Stomach (tissue), 9 donors: ENCODE measurements around the gene GRAMD4. TPM values are rescaled to one million over a fixed set of nuclear protein-coding genes. Genes with fewer than 3 reads are reported as not detected.

ENCODE experiments used
- DNase-seq, 2 donors: peaks; one replicate each; pipeline versions ENCODE4 v3.0.0 to v3.0.0-alpha.2; 2013 to 2019
- H3K27ac ChIP-seq, 5 donors: fragments of 200-600 bp in 4 of 5; sonication (generic) in 4 of 5; one replicate each; pipeline ENCODE4 v1.5.1; 2013 to 2019; ENCODE audit warnings: mild to moderate bottlenecking in 1 of 5, moderate library complexity in 1 of 5
- H3K27me3 ChIP-seq, 3 donors: fragments of 200-600 bp; sonication (generic); one replicate each; pipeline ENCODE4 v1.5.1; 2017 to 2019; ENCODE audit warnings: mixed run types in 1 of 3
- H3K36me3 ChIP-seq, 4 donors: fragments of 200-600 bp; sonication (generic); 1 replicate in 3 of 4; 2 replicates in 1 of 4; pipeline ENCODE4 v1.5.1; 2016 to 2019
- H3K4me1 ChIP-seq, 4 donors: fragments of 200-600 bp; sonication (generic); one replicate each; pipeline ENCODE4 v1.5.1; 2016 to 2019
- H3K4me3 ChIP-seq, 4 donors: fragments of 200-600 bp; sonication (generic) in 3 of 4; one replicate each; pipeline ENCODE4 v1.5.1; 2016 to 2019; ENCODE audit warnings: mild to moderate bottlenecking in 1 of 4
- H3K9me3 ChIP-seq, 4 donors: fragments of 200-600 bp; sonication (generic); one replicate each; pipeline ENCODE4 v1.5.1; 2016 to 2019
- EP300 ChIP-seq: sonication (generic); formaldehyde crosslinking; IDR thresholded peaks from one replicate; pipeline ENCODE4 v1.6.1; 2017; ENCODE audit warnings: antibody characterized with exemption
- POLR2A ChIP-seq, 4 donors: fragments of 450-650 bp; IDR thresholded peaks; one replicate each; pipeline ENCODE4 v1.6.1; 2016; ENCODE audit warnings: antibody characterized with exemption in 4 of 4, control low read depth in 2 of 4, mild to moderate bottlenecking in 1 of 4, moderate library complexity in 1 of 4
- POLR2AphosphoS5 ChIP-seq, 3 donors: sonication (generic); formaldehyde crosslinking; IDR thresholded peaks; one replicate each; pipeline ENCODE4 v1.6.1; 2016; ENCODE audit warnings: antibody characterized with exemption in 3 of 3
- WGBS, 5 donors: extraction: QIAGEN DNeasy Blood & Tissue Kit in 3 of 5; methylation state at CpG; one replicate each; pipeline versions ENCODE4 v1.1.5 to v1.1.7; 2013 to 2018; 5-methylcytosine and 5-hydroxymethylcytosine counted together
- intact Hi-C: fragments of 100-400 bp; cut with DNase I; formaldehyde crosslinking; loops from one replicate; pipeline ENCODE4 v1.15.1; 2023; ENCODE audit warnings: low total_unique reads
- polyA plus RNA-seq, 3 donors: library from polyadenylated mRNA; stranded (reverse); fragments of 200-250 nt; gene quantifications; one replicate each; pipeline ENCODE4 v1.2.3, GENCODE V29; 2013
- total RNA-seq, 5 donors: library from RNA; depleted of rRNA; stranded (reverse); fragments of >200 nt; gene quantifications; one replicate each; pipeline versions ENCODE4 v1.1.0 to v1.2.3, GENCODE V29; 2014 to 2016
- TF ChIP-seq, protein P1 (sequence below), 7 experiments: fragments of 450-650 bp in 4 of 7; fragments of 200-600 bp in 3 of 7; sonication (generic) in 3 of 7; IDR thresholded peaks; one replicate each; pipeline ENCODE4 v1.5.1; 2016 to 2019; ENCODE audit warnings: antibody characterized with exemption in 7 of 7, control low read depth in 2 of 7, mild to moderate bottlenecking in 1 of 7
- donor health status: healthy with polysubstance abuse.
- donor health status: Bipolar disorder and iron deficiency.
- donor health status: healthy.

The GRAMD4 gene
- total and polyA plus RNA-seq, 8 donors = 7.4 to 452 (median 21.0) TPM

DNA sequence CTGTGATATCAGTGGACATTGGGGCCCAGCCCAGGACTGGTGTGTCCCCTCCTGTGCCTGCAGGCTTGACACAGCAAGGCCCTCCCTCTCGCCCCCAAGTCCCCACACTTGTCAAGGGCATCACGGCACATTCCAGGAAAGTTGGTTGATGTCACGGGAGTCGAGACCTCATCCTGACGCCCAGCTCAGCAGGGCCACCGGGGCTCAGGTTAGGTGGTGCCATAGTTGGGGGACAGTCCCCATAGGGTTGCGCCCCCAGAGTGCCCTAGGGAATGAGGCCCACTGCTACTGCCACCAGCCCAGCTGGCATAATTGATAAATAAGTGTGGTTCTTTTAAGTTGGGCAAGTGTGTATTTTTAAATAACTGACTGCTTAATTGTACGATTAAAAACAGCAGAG lies 28.3 kb upstream of the GRAMD4 start:
- TF ChIP-seq EP300 (no peak), POLR2A (IDR thresholded peaks at IDR 0.05) (no peak), POLR2AphosphoS5 (IDR thresholded peaks at IDR 0.05) (no peak)
- TF ChIP-seq, protein P1, sequence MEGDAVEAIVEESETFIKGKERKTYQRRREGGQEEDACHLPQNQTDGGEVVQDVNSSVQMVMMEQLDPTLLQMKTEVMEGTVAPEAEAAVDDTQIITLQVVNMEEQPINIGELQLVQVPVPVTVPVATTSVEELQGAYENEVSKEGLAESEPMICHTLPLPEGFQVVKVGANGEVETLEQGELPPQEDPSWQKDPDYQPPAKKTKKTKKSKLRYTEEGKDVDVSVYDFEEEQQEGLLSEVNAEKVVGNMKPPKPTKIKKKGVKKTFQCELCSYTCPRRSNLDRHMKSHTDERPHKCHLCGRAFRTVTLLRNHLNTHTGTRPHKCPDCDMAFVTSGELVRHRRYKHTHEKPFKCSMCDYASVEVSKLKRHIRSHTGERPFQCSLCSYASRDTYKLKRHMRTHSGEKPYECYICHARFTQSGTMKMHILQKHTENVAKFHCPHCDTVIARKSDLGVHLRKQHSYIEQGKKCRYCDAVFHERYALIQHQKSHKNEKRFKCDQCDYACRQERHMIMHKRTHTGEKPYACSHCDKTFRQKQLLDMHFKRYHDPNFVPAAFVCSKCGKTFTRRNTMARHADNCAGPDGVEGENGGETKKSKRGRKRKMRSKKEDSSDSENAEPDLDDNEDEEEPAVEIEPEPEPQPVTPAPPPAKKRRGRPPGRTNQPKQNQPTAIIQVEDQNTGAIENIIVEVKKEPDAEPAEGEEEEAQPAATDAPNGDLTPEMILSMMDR (IDR thresholded peaks at IDR 0.05) = no peak
- intact Hi-C loops = no loop called here
- H3K9me3 ChIP-seq = no peaks in the 10 kb centered on the region
- WGBS, 5 donors = 73 to 87% (median 79%) methylated on average over 5 to 8 of the region's 8 CpGs
- H3K4me1 ChIP-seq = peaks cover 59 to 98% (median 82%) of the 10 kb centered on the region in 4 donors
- H3K4me3 ChIP-seq = no peak overlapping the region
- DNase-seq = no peak
- H3K27me3 ChIP-seq = no peaks in the 10 kb centered on the region
- no peaks in the 10 kb centered on the region for H3K36me3 ChIP-seq
- H3K27ac ChIP-seq = peak overlapping the region; percentile 0 to 78 (median 67)

DNA sequence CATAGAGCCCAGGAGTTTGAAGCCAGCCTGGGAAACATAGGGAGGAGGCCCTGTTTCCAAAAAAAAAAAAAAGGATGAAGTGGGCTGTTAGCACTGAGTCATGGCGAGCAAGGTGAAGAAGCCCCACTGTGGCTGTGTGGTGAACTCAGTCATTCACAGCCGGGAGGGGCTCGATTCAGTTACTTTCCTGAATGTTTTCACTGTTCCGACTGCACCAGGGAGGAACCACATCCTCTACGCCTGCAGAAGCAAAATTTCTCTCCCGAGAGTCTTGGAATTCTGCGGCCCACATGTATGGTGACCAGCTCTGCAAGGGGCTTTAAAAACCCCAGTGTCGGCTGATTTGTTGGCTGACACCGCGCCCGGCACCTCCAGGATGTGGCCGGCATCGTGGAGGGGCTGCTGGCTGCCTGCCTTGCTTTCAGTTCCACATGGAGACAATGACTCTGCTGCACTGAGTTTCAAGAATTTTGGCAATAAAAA lies 27.8 kb upstream of the GRAMD4 start:
- H3K27ac ChIP-seq = peak overlapping the region; percentile 46 to 78 (median 67)
- intact Hi-C loops = no loop called here
- H3K4me1 ChIP-seq = peaks cover 55 to 98% (median 80%) of the 10 kb centered on the region in 4 donors
- 12 to 30% (median 18%) methylated on average over 13 of the region's 13 CpGs for WGBS, 5 donors
- no peaks in the 10 kb centered on the region for H3K9me3 ChIP-seq
- DNase-seq = no peak
- TF ChIP-seq POLR2A (IDR thresholded peaks at IDR 0.05) = no peak
- TF ChIP-seq, protein P1 (IDR thresholded peaks at IDR 0.05) = no peak
- TF ChIP-seq POLR2AphosphoS5 (IDR thresholded peaks at IDR 0.05) = no peak
- H3K4me3 ChIP-seq = peak overlapping the region in 1 of 4 donors; percentile 22
- H3K36me3 ChIP-seq = no peaks in the 10 kb centered on the region
- no peaks in the 10 kb centered on the region for H3K27me3 ChIP-seq

DNA sequence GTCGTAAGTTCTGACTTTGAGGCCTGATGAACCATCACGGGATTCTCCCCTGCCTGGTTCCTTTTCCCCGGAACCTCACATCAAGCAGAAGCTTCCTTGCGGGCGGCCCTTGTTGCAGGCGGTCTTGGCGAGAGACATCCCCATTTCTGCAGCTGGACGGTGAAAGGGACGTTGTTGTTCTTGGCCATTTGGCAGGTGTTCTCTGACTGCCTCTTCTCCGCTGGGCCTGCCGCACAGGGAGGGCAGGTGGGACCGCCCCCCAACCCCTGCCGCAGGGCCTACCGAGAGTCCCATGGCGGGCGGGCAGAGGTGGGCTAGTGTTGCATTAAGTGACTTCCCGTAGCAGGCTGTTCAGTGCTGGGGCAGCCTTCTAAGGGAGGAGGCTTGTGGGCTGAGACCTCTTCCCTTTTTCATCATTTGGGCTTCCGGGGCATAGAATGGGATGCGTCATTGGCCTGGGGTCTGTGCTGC lies 26.9 kb upstream of the GRAMD4 start:
- DNase-seq = no peak
- intact Hi-C loops = no loop called here
- TF ChIP-seq POLR2AphosphoS5 (IDR thresholded peaks at IDR 0.05) (no peak), EP300 (no peak), POLR2A (IDR thresholded peaks at IDR 0.05) (no peak)
- TF ChIP-seq, protein P1 (IDR thresholded peaks at IDR 0.05) = no peak
- H3K4me1 ChIP-seq = peaks cover 55 to 98% (median 79%) of the 10 kb centered on the region in 4 donors
- H3K9me3 ChIP-seq = no peaks in the 10 kb centered on the region
- no peaks in the 10 kb centered on the region for H3K36me3 ChIP-seq
- peak overlapping the region in 4 of 5 donors; percentile 52 to 78 (median 72) for H3K27ac ChIP-seq
- H3K27me3 ChIP-seq = no peaks in the 10 kb centered on the region
- peak overlapping the region in 2 of 4 donors; percentile 4 to 17 for H3K4me3 ChIP-seq
- 65 to 83% (median 73%) methylated on average over 19 of the region's 19 CpGs for WGBS, 5 donors

DNA sequence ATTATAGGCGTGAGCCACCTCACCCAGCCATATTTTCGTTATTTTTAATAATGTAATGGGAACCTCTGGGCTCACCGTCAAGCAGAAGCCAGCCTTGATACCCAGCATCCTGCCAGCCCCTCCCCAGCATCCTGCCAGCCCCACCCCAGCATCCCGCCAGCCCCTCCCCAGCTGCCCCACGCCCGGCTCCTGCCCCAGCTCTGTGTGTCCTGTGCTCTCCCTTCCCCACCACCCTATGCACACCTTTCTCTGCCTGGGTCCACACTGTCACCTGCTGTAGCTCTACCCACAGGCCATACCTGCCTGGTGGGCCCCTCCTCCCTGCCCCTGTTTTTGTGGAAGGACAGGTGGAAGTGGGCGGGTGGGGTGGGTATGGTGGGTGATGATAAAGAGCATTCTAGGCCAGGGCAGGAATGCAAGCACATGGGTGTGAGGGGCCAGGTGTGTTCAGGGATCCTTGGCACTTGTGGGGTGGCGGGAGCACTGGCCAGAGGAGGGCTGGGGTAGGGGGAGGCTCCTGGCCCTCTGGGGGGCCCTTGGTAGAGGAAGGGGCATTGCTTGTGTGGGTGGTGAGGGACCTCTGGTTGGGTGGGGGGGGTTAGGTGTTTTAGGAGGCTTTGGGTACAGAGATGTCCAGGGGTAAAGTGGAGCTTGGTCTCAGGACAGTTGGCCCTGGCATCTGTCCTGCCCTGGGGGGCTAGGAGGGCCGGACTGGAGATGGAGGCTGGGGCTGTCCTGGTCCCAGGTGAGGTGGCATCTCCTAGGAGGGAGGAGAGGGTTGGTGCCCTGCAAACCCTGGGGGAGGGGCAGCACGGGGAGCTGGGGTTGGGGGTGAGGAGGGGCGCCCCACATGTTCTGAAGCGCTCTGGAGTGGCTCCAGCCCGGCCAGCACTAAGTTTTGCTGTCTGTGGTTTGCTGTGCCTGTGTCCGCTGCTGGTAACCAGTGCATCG lies 25.9 kb upstream of the GRAMD4 start:
- H3K27me3 ChIP-seq = no peaks in the 10 kb centered on the region
- H3K36me3 ChIP-seq = no peaks in the 10 kb centered on the region
- H3K4me1 ChIP-seq = peaks cover 54 to 98% (median 76%) of the 10 kb centered on the region in 4 donors
- peak overlapping the region in 4 of 5 donors; percentile 36 to 78 (median 64) for H3K27ac ChIP-seq
- no peak overlapping the region for H3K4me3 ChIP-seq
- no peak for DNase-seq
- TF ChIP-seq EP300 (no peak), POLR2A (IDR thresholded peaks at IDR 0.05) (no peak), POLR2AphosphoS5 (IDR thresholded peaks at IDR 0.05) (no peak)
- TF ChIP-seq, protein P1 (IDR thresholded peaks at IDR 0.05) = no peak
- intact Hi-C loops = no loop called here
- H3K9me3 ChIP-seq = no peaks in the 10 kb centered on the region
- 77 to 84% (median 82%) methylated on average over 10 to 15 of the region's 15 CpGs for WGBS, 5 donors
